K562 (cell line): Measurements from ENCODE around the gene STIM1. TPM values are rescaled to one million over a fixed set of nuclear protein-coding genes. Genes with fewer than 3 reads are reported as not detected.

Experiments
- ATAC-seq: fragments of 200-7000 bp; cut with Tn5 transposase; 3 replicates; pipeline ENCODE4 v1.9.1; 2020; ENCODE audit warnings: moderate library complexity
- BruUV-seq: library from RNA; stranded (reverse); fragments of 400-500 nt; replicated peaks from 2 replicates; lab custom pipeline; 2021; lab: Mats Ljungman, UMichigan
- CTCF ChIA-PET: fragments of 300-600 bp; formaldehyde crosslinking; extraction: SDS; loops from one replicate; lab custom pipeline; 2021; ENCODE audit warnings: low intra/inter-chr PET ratio; lab: Yijun Ruan, JAX
- POLR2A ChIA-PET: fragments of 300-600, 350-650 bp; sonication (Branson Sonifier 250); formaldehyde crosslinking; extraction: SDS; loops from one replicate; lab custom pipeline; 2021; ENCODE audit warnings: antibody characterized with exemption, inconsistent platforms; lab: Yijun Ruan, JAX
- DNase-seq, 4 experiments: peaks; one replicate each; pipeline versions ENCODE4 v3.0.0 to v3.0.0-alpha.2; 2011 to 2018; ENCODE audit warnings: low spot score in 3 of 4, mixed read lengths in 3 of 4; ENCODE audit errors: extremely low read depth in 1 of 4
- FAIRE-seq: peaks from 2 replicates; lab custom pipeline; 2011; peaks lifted over from hg19 to GRCh38; lab: Jason Lieb, UNC
- H2AFZ ChIP-seq: 2 replicates; pipeline ENCODE4 v1.6.0; 2011; ENCODE audit warnings: low read depth, low read length, control low read depth, inconsistent platforms
- H3K27ac ChIP-seq: fragments of 200-600 bp; 3 replicates; pipeline ENCODE4 v1.8.0; 2011; ENCODE audit warnings: low read depth, mild to moderate bottlenecking, control low read depth, inconsistent platforms, low read length, moderate library complexity, mixed read lengths; ENCODE audit errors: extremely low read depth
- H3K27me3 ChIP-seq, 2 experiments: fragments of 300-600 bp in 1 of 2; 2 replicates in 1 of 2; 3 replicates in 1 of 2; pipeline versions ENCODE4 v1.6.0 to v1.8.0; 2011; ENCODE audit warnings: inconsistent platforms in 2 of 2, low read length in 2 of 2, mild to moderate bottlenecking in 1 of 2, mixed read lengths in 1 of 2, moderate library complexity in 1 of 2; ENCODE audit not compliant: control insufficient read depth in 2 of 2, insufficient read depth in 2 of 2
- H3K36me3 ChIP-seq: fragments of 300-600 bp; 3 replicates; pipeline ENCODE4 v1.8.0; 2011; ENCODE audit warnings: mild to moderate bottlenecking, low read length, inconsistent platforms; ENCODE audit not compliant: control insufficient read depth, insufficient read depth
- H3K4me1 ChIP-seq, 2 experiments: fragments of 200-600 bp in 1 of 2; replicated peaks in 1 of 2; 2 replicates in 1 of 2; 3 replicates in 1 of 2; pipeline versions ENCODE4 v1.5.1 to v1.8.0; 2011; ENCODE audit warnings: inconsistent platforms in 2 of 2, low read length in 2 of 2, mild to moderate bottlenecking in 1 of 2, mixed read lengths in 1 of 2, moderate library complexity in 1 of 2; ENCODE audit not compliant: control insufficient read depth in 2 of 2, insufficient read depth in 2 of 2
- H3K4me2 ChIP-seq: 2 replicates; pipeline ENCODE4 v1.6.1; 2011; ENCODE audit warnings: low read length, control low read depth, inconsistent platforms, mixed read lengths; ENCODE audit not compliant: insufficient read depth
- H3K4me3 ChIP-seq: fragments of 200-600 bp; sonication (generic), shearing (Covaris generic); 2 replicates; pipeline ENCODE4 v1.5.1; 2016; ENCODE audit warnings: control low read depth, inconsistent platforms
- H3K79me2 ChIP-seq: fragments of 200-600 bp; 3 replicates; pipeline ENCODE4 v1.8.0; 2011; ENCODE audit warnings: low read length, inconsistent platforms; ENCODE audit not compliant: control insufficient read depth, insufficient read depth
- H3K9ac ChIP-seq, 2 experiments: 2 replicates each; pipeline versions ENCODE4 v1.6.0 to v1.6.1; 2011; ENCODE audit warnings: low read depth in 2 of 2, low read length in 2 of 2, control low read depth in 1 of 2, inconsistent platforms in 1 of 2, mild to moderate bottlenecking in 1 of 2, mixed read lengths in 1 of 2; ENCODE audit not compliant: insufficient read depth in 1 of 2
- H3K9me1 ChIP-seq: one replicate; pipeline ENCODE4 v1.6.0; 2011; ENCODE audit warnings: inconsistent platforms, mild to moderate bottlenecking, low read length, moderate library complexity; ENCODE audit not compliant: control insufficient read depth, insufficient read depth
- H3K9me3 ChIP-seq: replicated peaks from 2 replicates; pipeline ENCODE4 v1.5.1; 2011; ENCODE audit warnings: low read depth, low read length, inconsistent platforms; ENCODE audit not compliant: control insufficient read depth, insufficient read depth
- H4K20me1 ChIP-seq: replicated peaks from 2 replicates; pipeline ENCODE4 v1.6.1; 2011; ENCODE audit warnings: low read length, inconsistent platforms, mixed read lengths; ENCODE audit not compliant: control insufficient read depth, insufficient read depth
- CBFA2T3 ChIP-seq: fragments of 450-650 bp; IDR thresholded peaks from 2 replicates; pipeline ENCODE4 v1.6.1; 2017
- KLF10 ChIP-seq: fragments of 250-450 bp; sonication (Bioruptor Pico); IDR thresholded peaks from 2 replicates; pipeline ENCODE4 v1.6.1; 2021; ENCODE audit warnings: matching md5 sums
- NFIC ChIP-seq: fragments of 450-650 bp; IDR thresholded peaks from 2 replicates; pipeline ENCODE4 v1.6.1; 2017; ENCODE audit warnings: mild to moderate bottlenecking, inconsistent platforms
- NR2C1 ChIP-seq, 2 experiments: fragments of 450-650 bp; IDR thresholded peaks; 2 replicates each; pipeline ENCODE4 v1.6.1; 2017; ENCODE audit warnings: mild to moderate bottlenecking in 2 of 2, antibody characterized with exemption in 1 of 2, inconsistent platforms in 1 of 2, missing compliant biosample characterization in 1 of 2, missing genetic modification characterization in 1 of 2
- PURB ChIP-seq: sonication (generic); formaldehyde crosslinking; IDR thresholded peaks from 2 replicates; pipeline ENCODE4 v1.9.0; 2021; ENCODE audit warnings: low read depth, mild to moderate bottlenecking, missing genetic modification reagents
- RBFOX2 ChIP-seq: fragments of 200-400 bp; formaldehyde crosslinking; IDR thresholded peaks from 2 replicates; pipeline ENCODE4 v1.6.1; 2017; ENCODE audit warnings: low read depth, mild to moderate bottlenecking, low read length, moderate library complexity
- RBM14 ChIP-seq: fragments of 200-400 bp; formaldehyde crosslinking; IDR thresholded peaks from 2 replicates; pipeline ENCODE4 v1.6.1; 2018; ENCODE audit warnings: low read depth, mild to moderate bottlenecking, low read length, moderate library complexity, borderline replicate concordance; ENCODE audit not compliant: insufficient read depth
- RHOXF2B ChIP-seq: fragments of 250-450 bp; sonication (Bioruptor Pico); conservative IDR thresholded peaks from 2 replicates; pipeline ENCODE4 v1.5.1; 2021
- ZNF212 ChIP-seq: fragments of 450-650 bp; formaldehyde crosslinking; IDR thresholded peaks from 2 replicates; pipeline ENCODE4 v1.4.0; 2020; ENCODE audit warnings: mild to moderate bottlenecking
- ZNF3 ChIP-seq: fragments of 250-450 bp; sonication (Bioruptor Pico); IDR thresholded peaks from 2 replicates; pipeline ENCODE4 v1.5.0; 2021; ENCODE audit warnings: mild to moderate bottlenecking, moderate library complexity
- ZNF347 ChIP-seq: fragments of 450-650 bp; formaldehyde crosslinking; IDR thresholded peaks from 2 replicates; pipeline ENCODE4 v1.4.0; 2020; ENCODE audit warnings: low read depth, mild to moderate bottlenecking, moderate library complexity
- WGBS: fragments of 100-300 bp; shearing (Covaris generic); methylation state at CpG from one replicate; pipeline ENCODE4 v1.1.6; 2016; ENCODE audit warnings: low coverage, mixed read lengths; ENCODE audit not compliant: insufficient coverage; ENCODE audit errors: missing lambda C conversion rate; 5-methylcytosine and 5-hydroxymethylcytosine counted together
- in situ Hi-C: fragments of 300-500 bp; cut with MboI; formaldehyde crosslinking; loops from 4 replicates; pipeline ENCODE4 v1.15.0; 2018; ENCODE audit warnings: inconsistent platforms, mixed read lengths
- intact Hi-C: fragments of 100-400 bp; cut with micrococcal nuclease; formaldehyde crosslinking; loops from 2 replicates; pipeline ENCODE4 v1.14.2; 2022
- polyA plus RNA-seq, 8 experiments: library from polyadenylated mRNA; depleted of rRNA in 4 of 8; stranded (reverse) in 5 of 8; unstranded in 3 of 8; fragments of >200 nt; fragmentation: Nextera tagmentation in 2 of 8; fragmentation: Illumina TruSeq in 1 of 8; extraction: Ambion mirVana in 2 of 8; extraction: Trizol in 1 of 8; gene quantifications; 2 replicates each; pipeline versions ENCODE4 v1.2.1 to v1.2.3, GENCODE V29; 2011 to 2014; ENCODE audit warnings: inconsistent platforms in 1 of 8, missing spikeins in 1 of 8
- total RNA-seq, 7 experiments: library from RNA; depleted of rRNA in 6 of 7; stranded (reverse); fragments of >200 nt in 6 of 7; fragmentation: Illumina TruSeq in 2 of 7; extraction: Trizol in 2 of 7; gene quantifications; 2 replicates each; pipeline versions ENCODE4 v1.2.1 to v1.2.3, GENCODE V29; 2011 to 2021; ENCODE audit warnings: low replicate concordance in 1 of 7
- TF ChIP-seq, protein P1 (sequence below): fragments of 200-800 bp; sonication (Bioruptor generic); IDR thresholded peaks from 2 replicates; pipeline ENCODE4 v1.6.1; 2017; ENCODE audit warnings: missing genetic modification characterization, missing compliant biosample characterization
- TF ChIP-seq, protein P2 (sequence below): fragments of 200-800 bp; sonication (Bioruptor generic); IDR thresholded peaks from 2 replicates; pipeline ENCODE4 v1.6.1; 2017; ENCODE audit warnings: missing genetic modification characterization, missing compliant biosample characterization

The STIM1 gene
- total and polyA plus RNA-seq, 9 of the 15 experiments (the other 6 are each of a cell fraction or from before 2014, with no cell fraction given): 7.7 to 50.5 (median 22.5) TPM

DNA sequence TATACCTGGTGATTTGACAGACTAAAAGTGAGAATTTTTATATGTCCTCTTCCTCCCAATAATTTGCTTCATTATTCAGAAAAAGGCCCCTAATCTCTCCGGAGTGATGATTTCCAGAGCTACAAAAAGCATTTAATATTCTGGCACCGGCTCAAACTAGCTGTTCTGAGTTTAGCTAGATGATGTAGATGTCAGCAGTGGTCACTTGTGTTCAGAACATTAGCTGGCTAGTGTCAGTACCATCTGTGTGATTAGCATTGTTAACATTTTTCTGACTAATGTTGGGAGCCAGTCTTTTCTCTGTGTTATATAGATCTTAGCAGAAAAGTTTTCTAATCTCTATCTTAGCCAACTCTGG lies 170.5 kb downstream of the STIM1 start:
- Histone ChIP-seq H3K4me3 (no peak overlapping the region), H3K9me1 (no peaks in the 10 kb centered on the region), H3K27ac (no peak overlapping the region), H3K79me2 (peaks cover 3% of the 10 kb centered on the region; the same call in 2 of the 3 replicates), H3K27me3 (no peaks in the 10 kb centered on the region), H3K9me3 (no peaks in the 10 kb centered on the region), H3K4me2 (no peak overlapping the region), H3K9ac (no peak overlapping the region), H3K4me1 (peaks cover 0 to 3% of the 10 kb centered on the region in 2 experiments; a peak in 1 of 5 replicates), H4K20me1 (no peaks in the 10 kb centered on the region), H2AFZ (no peak overlapping the region), H3K36me3 (0 out of 3 replicates have a peak, but pooled peaks cover 3% of the 10 kb centered on the region)
- no TSS peak for BruUV-seq
- DNase-seq (no peak), FAIRE-seq (no peak), ATAC-seq (no peak)
- intact Hi-C loops: no loop called here
- WGBS: 92% methylated on average over 2 of the region's 2 CpGs
- TF ChIP-seq, protein P1, sequence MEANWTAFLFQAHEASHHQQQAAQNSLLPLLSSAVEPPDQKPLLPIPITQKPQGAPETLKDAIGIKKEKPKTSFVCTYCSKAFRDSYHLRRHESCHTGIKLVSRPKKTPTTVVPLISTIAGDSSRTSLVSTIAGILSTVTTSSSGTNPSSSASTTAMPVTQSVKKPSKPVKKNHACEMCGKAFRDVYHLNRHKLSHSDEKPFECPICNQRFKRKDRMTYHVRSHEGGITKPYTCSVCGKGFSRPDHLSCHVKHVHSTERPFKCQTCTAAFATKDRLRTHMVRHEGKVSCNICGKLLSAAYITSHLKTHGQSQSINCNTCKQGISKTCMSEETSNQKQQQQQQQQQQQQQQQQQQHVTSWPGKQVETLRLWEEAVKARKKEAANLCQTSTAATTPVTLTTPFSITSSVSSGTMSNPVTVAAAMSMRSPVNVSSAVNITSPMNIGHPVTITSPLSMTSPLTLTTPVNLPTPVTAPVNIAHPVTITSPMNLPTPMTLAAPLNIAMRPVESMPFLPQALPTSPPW (CRISPR knock-in tag): no peak
- TF ChIP-seq RBFOX2: no peak
- TF ChIP-seq ZNF347 (CRISPR knock-in tag): no peak
- POLR2A ChIA-PET: interaction anchor here (0.7 to 2.4 kb wide), 2 partner anchors 9 to 16 kb away, joined by 3 to 7 read pairs; no protein-coding TSS in a partner anchor
- CTCF ChIA-PET: no interaction called here
- in situ Hi-C loops: no loop called here

DNA sequence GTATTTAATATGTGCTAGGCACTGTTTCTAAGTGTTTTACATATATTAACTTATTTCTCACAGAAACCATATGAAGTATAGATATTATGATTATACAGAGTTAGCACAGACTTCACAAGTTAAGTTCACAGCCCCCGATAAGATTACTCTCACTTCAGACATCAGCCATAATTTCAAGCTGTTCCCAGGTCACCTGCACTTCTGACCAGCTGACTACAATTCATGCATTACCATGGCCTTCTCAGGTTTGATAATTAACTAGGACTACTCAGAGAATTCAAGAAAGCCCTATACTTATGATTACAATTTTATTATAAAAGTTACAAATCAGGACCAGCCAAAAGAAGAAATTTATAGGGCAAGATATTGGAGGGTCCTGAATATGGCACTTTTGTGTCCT lies 170.9 kb downstream of the STIM1 start:
- H3K27ac ChIP-seq: no peak overlapping the region
- in situ Hi-C loops: no loop called here
- ChIA-PET CTCF (no interaction called here), POLR2A (interaction anchor here (0.7 to 2.4 kb wide), 2 partner anchors 9 to 16 kb away, joined by 3 to 7 read pairs; no protein-coding TSS in a partner anchor)
- peaks cover 0 to 3% of the 10 kb centered on the region in 2 experiments; a peak in 1 of 5 replicates for H3K4me1 ChIP-seq
- WGBS: 93% methylated on average over 1 of the region's 1 CpG
- ATAC-seq: no peak
- no peak for DNase-seq
- no peak for FAIRE-seq
- H3K4me2 ChIP-seq: no peak overlapping the region
- BruUV-seq: no TSS peak
- no peaks in the 10 kb centered on the region for H3K9me3 ChIP-seq
- H2AFZ ChIP-seq: no peak overlapping the region
- no peaks in the 10 kb centered on the region for H3K27me3 ChIP-seq
- no peak overlapping the region for H3K4me3 ChIP-seq
- intact Hi-C loops: no loop called here
- 0 out of 3 replicates have a peak, but pooled peaks cover 3% of the 10 kb centered on the region for H3K36me3 ChIP-seq
- H3K9ac ChIP-seq: no peak overlapping the region
- H3K79me2 ChIP-seq: peaks cover under 1% of the 10 kb centered on the region; the same call in 2 of the 3 replicates
- H3K9me1 ChIP-seq: no peaks in the 10 kb centered on the region
- H4K20me1 ChIP-seq: no peaks in the 10 kb centered on the region
- no peak for TF ChIP-seq NFIC
- TF ChIP-seq PURB (CRISPR knock-in tag): no peak
- no peak for TF ChIP-seq NR2C1 (IDR thresholded peaks at IDR 0.05)
- no peak for TF ChIP-seq NR2C1 (tag; IDR thresholded peaks at IDR 0.05)
- TF ChIP-seq KLF10 (CRISPR knock-in tag): no peak
- TF ChIP-seq RHOXF2B (CRISPR knock-in tag): no peak
- no peak for TF ChIP-seq ZNF212 (CRISPR knock-in tag)
- TF ChIP-seq, protein P2, sequence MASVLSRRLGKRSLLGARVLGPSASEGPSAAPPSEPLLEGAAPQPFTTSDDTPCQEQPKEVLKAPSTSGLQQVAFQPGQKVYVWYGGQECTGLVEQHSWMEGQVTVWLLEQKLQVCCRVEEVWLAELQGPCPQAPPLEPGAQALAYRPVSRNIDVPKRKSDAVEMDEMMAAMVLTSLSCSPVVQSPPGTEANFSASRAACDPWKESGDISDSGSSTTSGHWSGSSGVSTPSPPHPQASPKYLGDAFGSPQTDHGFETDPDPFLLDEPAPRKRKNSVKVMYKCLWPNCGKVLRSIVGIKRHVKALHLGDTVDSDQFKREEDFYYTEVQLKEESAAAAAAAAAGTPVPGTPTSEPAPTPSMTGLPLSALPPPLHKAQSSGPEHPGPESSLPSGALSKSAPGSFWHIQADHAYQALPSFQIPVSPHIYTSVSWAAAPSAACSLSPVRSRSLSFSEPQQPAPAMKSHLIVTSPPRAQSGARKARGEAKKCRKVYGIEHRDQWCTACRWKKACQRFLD (CRISPR knock-in tag): no peak
- no peak for TF ChIP-seq CBFA2T3
- no peak for TF ChIP-seq RBM14
- no peak for TF ChIP-seq ZNF3 (CRISPR knock-in tag)
